GM18505 (cell line): ENCODE results near the gene SIN3B.

Experiments used
- ATAC-seq: cut with Tn5 transposase; IDR thresholded peaks from one replicate; pipeline ENCODE4 v1.9.1; 2021; ENCODE audit not compliant: unreplicated experiment
- POLR2A ChIP-seq: IDR thresholded peaks from 4 replicates; pipeline ENCODE4 v1.6.1; 2011; ENCODE audit warnings: borderline replicate concordance; ENCODE audit not compliant: insufficient read depth, insufficient read length; ENCODE audit errors: extremely low read depth

SIN3B gene

DNA sequence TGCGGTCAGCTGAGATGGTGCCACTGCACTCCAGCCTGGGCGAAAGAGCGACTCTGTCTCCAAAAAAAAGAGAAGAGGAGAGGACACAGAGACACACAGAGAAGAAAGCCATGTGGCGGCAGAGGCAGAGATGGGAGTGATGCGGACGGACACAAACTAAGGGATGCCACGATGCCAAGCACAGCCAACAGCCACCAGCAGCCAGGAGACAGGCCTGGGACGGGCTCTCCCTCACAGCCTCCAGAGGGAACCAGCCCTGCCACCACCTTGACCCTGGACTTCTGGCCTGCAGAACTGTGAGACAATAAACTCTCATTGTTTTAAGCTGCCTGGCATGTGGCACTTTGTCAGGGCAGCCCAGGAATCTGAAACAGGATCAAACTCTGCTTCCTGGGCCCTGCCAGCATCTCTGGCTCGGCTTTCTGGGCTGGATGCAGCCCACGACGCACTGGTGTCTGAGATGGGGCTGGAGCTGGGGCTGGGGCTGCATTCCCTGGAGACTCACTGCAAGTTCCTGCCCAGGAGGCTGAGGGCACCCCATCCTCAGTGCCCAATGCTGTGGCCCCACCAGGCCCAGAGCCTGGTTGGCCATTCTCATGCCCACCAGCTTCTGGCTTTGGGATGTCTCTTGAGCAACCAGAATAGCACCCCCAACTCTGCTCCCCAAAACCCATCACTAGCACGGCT is 62.6 kb downstream of the SIN3B start:
- TF ChIP-seq POLR2A, result no peak
- no peak for ATAC-seq

DNA sequence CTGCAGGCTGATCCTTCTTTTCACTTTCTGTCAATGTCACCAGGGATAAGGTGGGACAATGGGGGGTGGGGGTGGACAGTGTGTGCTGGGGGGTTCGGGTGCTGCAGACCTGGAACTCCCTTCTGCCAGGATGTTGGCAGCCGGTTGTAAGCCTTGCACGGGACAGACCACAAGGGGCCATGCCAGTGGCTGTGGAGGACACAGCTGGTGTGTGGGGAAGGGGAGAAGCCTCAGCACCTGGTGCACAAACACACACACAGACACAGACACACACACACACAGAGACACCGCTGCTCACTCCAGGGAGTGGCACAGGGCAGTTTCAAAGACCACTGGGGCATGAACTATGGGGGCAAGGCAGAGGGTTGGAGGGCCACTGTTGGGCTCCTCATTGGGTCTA is 63.2 kb downstream of the SIN3B start:
- ATAC-seq, result no peak
- no peak for TF ChIP-seq POLR2A

DNA sequence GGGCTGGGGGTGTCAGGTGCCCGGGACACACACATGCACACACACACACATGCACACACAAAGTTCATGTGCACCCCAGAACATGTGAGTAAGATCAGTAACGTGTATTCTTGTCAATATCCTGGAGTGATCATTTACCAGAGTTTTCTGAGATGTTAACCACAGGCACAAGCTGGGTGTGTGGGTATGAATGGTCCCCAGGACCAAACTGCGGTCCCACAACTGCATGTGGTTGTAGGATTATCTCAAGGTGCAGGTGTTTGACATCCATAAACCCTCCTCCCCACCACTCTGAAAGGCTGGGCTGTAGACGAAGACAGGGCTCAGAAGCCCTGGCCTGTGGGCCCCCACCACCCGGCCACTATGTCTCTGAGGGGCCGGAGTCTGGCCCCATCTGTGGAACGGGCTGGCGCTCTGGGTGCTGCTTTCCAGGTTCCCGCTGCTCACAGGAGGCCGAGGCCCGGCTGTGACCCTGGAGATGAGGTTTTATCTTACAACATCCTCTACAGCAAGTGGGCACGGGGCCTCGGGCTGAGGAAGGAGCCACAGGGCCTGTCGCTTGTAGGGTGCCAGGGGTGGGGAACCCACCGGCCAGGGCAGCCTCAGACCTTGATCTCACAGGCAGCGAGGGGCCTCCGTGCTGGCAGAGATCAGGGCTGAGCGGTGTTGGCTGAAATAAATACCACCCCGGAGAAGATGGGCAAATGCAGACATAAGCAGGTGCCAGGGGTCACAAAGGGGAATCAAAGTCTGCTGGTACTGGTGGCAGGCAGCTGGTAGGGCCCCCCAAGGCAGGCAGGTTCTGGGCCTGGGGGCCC is 63.9 kb downstream of the SIN3B start:
- ATAC-seq, result no peak
- no peak for TF ChIP-seq POLR2A

DNA sequence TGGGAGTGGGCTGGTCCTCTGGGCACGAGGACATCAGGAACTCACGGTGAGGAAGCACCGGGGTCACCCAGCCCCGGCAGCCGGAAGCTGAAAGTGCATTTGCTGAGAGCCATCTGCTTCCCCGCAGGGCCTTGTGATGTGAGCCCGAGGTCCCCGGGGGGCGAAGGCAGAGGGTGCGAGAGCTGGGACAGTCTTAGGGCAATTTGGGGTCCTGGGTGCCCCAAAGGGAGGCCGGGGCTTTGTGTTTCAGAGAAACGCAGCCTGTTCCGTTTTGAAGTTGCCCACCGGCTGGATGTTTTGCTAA is 64.4 kb downstream of the SIN3B start:
- ATAC-seq, result no peak
- TF ChIP-seq POLR2A, result peak; percentile 35

DNA sequence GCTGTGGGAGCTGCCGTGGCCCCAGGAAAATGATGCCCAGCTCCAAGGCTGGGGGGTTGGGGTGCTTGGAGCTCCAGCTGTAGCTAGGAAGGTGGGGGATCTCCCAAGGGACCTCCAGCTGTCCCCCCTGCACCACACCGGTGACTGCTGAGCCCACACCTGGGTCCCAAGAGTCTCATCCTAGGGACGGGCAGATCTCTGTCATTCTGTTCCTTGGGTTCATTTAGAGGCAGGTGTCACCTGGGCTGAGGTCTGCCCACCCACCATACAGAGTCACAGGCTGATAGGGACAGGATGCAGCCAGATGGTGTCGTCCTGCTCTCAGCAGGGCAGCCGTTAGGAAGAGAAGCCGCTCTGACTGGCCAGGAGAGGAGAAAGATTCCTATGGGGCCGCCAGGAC is 64.9 kb downstream of the SIN3B start:
- no peak for TF ChIP-seq POLR2A
- no peak for ATAC-seq

DNA sequence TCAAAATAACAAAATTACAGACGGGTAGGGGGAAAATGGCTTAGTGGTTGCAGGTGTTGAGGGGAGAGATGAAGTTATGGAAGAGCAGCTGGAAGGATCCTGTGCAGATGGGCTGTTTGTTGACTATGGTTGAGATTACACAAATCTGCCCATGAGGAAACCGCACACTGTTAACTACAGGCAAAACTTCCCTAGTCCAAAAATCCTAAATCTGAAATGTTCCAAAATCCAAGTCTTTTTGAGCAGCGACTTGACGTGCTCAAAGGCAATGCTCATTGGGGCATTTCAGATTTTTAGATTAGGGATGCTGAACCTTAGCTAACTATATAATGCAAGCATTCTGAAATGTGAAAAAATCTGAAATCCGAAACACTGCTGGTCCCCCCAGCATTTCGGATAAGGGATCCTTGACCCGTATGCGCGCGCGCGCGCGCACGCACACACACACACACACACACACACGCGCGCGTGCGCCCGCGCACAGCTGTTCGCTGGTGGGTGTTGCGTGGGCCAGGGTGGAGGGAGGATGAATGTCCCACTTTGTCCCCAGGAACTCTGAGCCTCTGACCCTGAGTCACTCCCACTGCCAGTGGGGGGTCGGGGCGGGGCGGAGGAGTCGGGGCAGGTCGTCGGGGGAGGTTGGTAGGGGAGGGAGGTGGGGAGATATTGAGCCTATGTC is 66.4 kb downstream of the SIN3B start:
- ATAC-seq, result no peak
- TF ChIP-seq POLR2A, result no peak

DNA sequence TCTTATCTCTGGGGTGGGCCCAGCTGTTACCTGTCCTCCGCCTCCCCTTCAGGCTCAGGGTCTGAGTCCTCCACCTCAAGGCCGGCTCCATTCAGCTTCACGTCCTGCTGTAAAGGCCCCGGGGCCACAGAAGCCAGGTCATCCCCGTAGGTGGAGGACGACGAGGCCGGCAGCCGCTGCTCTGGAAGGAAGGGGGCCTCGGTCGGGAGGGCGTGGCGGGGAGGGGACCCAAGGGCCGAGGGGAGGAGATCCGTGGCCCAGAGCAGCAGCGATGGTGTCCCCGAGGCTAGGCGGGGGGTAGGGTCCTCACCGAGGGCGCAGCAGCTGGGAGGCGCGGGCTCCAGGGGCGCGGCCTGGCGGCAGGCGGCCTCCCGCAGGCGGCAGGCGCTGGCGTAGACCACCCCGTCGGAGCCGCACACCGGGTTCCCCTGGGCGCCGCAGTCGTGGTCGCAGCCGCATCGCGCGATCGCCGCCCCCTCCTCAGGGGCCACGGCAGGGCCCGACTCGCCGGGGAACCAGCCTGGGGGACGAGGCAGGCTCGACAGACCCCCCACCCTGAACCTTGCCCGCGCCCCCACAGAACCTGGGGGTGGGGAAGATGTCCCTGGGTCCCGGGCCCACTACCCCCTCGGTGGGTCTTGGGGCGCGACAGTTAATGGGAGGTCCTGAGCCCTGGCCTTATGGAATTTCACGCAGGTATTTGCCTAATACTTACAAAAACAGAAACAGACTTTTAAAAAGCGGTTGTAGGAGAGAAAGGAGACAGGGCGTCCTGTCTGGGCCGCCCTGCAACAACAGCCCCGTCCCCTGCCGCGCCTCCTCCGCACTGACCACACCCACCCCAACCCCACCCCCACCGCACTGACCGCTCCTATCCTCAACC is 67.2 kb downstream of the SIN3B start:
- TF ChIP-seq POLR2A, result no peak
- peak; percentile 26 for ATAC-seq

DNA sequence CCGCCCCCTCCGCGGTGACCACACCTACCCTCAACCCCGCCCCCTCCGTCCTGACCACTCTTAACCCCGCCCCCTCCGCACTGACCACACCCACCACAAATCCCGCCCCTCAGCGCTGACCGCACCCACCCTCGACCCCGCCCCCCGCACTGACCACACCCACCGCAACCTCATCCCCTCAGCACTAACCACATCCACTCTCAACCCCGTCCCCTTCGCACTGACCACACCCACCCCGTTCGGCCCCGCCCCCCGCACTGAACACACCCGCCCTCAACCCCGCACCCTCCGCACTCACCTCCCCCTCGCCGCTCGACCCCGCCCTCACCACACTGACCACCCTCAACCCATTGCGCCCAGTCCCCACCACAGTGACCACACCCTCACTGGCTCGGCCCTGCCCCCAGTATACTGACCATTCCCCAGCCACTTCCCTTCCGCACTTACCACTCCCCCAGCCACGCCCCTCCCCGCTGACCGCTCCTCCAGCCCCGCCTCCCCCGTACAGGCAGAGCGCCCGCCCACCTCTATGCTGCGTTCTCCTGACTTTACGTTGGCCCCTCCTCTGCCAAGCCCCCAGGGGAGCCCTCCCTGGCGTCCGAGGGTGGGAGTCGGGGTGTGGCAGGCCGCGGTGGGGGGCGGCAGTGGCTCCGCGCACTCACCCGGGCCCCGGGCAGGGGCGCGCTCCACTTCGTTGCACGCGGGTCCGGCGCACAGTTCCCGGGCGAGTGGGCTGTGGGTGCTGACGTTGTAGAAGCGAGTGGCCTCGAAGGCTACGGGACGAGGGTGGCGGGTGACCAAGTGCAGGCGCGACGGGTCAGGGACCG is 68.0 kb downstream of the SIN3B start:
- peak; percentile 43 for ATAC-seq

DNA sequence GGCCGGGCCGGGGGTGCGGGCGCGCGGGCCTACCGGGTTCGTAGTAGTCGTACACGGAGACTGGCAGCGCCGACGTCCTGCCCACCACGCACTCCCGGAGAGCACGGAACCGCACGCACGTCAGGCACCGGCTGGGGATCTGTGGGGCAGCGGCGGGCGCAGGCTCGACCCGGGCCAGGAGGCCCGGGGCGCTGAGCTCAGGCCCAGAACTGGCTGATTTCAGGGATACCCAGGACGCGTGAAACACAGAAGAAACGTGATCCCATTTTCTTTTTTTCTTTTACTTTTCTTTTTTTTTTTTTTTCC is 68.6 kb downstream of the SIN3B start:
- ATAC-seq, result no peak
- TF ChIP-seq POLR2A, result no peak

More for the DNA sequence above, 68.0 kb downstream of the SIN3B start:
- TF ChIP-seq POLR2A, result peak; percentile 7

DNA sequence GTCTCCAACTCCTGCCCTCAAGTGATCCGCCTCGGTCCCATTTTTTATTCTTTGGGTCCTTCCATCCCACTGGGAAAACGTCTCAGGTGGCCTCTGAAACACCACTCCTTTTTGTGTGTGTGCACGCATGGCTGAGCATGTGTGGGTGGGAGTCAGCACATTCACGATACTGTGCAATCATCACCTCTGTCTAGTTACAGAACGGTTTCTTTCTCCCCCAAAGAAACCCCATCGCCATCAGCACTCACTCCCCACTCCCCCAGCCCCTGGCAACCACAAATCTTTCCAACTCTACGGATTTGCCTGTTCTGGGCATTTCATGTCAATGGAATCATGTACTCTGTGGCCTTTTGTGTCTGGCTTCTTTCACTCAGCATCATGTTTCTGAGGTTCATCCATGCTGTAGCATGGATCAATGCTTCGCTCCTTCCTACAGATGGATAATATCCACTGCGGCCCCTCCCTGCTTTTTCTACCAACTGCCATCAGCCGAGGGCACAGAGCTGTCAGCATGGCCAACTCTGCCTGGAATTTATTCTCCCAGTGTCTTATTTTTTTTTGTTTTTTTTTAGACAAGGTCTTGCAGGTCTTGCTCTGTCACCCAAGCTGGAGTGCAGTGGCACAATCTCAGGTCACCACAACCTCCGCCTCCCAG is 69.3 kb downstream of the SIN3B start:
- TF ChIP-seq POLR2A, result no peak
- ATAC-seq, result no peak

DNA sequence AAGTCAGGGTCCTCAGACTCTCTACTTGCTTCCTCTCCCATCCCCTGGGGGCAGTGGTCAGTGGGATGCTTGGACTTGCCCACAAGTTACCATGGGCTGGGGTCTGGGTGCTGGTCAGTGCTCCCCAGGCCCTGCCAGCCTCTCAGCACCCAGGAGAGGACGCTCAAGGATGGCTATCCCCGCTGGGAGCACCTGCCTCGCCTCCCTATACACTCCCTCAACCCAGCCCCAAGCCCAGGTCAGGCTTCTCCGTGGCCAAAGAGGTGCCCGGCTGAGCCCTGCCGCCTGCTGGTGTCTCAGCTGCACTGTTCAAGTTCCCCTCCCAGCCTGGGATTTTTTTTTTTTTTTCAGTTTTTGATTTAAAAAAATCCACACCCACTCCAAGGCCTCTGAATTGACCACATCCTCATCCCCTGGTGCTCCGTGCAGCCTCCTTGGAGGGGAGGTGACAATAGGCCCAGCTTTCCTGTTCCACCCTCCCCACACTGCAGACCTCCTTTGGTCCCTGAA is 70.4 kb downstream of the SIN3B start:
- ATAC-seq, result no peak
- no peak for TF ChIP-seq POLR2A

DNA sequence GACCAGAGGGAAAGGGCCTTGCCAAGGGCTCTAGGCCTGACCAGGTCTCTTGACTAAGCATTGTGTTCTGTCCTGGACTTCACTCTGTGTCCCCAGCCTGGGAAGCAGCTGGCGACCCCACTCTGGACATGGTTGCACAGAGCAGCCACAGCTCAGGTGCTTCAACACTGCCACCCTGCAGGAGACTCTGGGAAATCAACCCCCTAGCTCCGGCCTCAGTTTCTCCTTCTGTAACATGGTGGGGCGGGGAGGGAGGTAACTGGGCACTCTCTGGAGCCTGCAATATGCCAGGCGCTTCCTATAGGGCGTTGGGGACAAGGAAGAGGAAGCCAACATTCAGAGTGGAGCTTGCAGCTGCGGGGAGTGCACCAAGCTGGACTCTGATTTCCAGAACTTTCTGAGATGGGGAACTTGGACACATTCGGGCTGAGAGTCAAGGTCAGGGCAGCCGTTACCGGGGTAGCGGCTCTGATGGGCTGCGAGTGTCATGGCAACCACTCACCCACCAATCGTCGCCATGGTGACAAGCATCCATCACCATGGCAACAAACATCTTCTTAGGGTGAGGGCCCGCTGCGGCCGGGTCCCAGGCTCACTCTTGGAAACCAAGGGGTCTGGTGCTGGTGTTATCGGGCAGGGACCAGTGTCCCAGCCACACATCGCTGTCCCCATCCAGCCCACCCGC is 72.4 kb downstream of the SIN3B start:
- ATAC-seq, result no peak
- no peak for TF ChIP-seq POLR2A

DNA sequence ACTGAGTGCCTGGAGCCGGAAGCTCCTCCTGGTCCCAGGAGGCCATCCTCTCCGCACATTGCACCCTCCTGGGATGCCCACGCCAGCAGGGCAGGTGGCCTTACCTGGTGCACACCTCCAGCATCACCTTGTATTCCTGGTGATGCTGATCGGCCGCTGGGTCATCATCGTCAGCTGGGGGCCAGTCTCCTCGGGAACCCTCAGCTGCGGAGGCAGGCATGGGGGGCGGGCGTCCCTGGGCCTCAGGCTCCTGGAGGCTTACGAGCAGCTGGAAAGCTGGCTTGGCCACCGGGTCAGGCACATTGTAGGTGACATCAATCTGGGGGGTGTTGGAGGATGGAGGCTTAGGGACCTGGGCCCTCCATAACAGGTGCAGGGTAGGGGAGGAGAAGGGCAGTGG is 73.3 kb downstream of the SIN3B start:
- ATAC-seq, result no peak

More for the DNA sequence above, 73.3 kb downstream of the SIN3B start:
- TF ChIP-seq POLR2A, result no peak
